ENCODE data around the gene KIAA0825. TPM values are rescaled to one million over a fixed set of nuclear protein-coding genes. Genes with fewer than 3 reads are reported as not detected.

Gene KIAA0825
- total RNA-seq, 3 donors from 2014 or later (not counting 1 experiment from before 2014, with no cell fraction given) = 2.4 to 5.0 (median 4.8) TPM

GRCh38 chr5:94499806-94500205 is 118.6 kb downstream of the KIAA0825 start:
- Histone ChIP-seq H3K9me3 (ENCODE audit: control insufficient read depth, insufficient read depth, low read length) (no peaks in the 10 kb centered on the region), H3K4me3 (ENCODE audit: low read length) (no peak overlapping the region), H3K36me3 (ENCODE audit: control insufficient read depth, insufficient read depth, low read length) (no peaks in the 10 kb centered on the region), H3K27me3 (ENCODE audit: control insufficient read depth, insufficient read depth, low read length) (no peaks in the 10 kb centered on the region), H3K4me1 (ENCODE audit: control insufficient read depth, insufficient read depth, low read length) (no peaks in the 10 kb centered on the region), H3K27ac (ENCODE audit: low read length) (no peak overlapping the region)
- TF ChIP-seq, protein P1, sequence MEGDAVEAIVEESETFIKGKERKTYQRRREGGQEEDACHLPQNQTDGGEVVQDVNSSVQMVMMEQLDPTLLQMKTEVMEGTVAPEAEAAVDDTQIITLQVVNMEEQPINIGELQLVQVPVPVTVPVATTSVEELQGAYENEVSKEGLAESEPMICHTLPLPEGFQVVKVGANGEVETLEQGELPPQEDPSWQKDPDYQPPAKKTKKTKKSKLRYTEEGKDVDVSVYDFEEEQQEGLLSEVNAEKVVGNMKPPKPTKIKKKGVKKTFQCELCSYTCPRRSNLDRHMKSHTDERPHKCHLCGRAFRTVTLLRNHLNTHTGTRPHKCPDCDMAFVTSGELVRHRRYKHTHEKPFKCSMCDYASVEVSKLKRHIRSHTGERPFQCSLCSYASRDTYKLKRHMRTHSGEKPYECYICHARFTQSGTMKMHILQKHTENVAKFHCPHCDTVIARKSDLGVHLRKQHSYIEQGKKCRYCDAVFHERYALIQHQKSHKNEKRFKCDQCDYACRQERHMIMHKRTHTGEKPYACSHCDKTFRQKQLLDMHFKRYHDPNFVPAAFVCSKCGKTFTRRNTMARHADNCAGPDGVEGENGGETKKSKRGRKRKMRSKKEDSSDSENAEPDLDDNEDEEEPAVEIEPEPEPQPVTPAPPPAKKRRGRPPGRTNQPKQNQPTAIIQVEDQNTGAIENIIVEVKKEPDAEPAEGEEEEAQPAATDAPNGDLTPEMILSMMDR (IDR thresholded peaks at IDR 0.05) = no peak
- WGBS (ENCODE audit: insufficient coverage) = 93% methylated on average over 3 of the region's 3 CpGs
- DNase-seq = no peak
- ATAC-seq = no peak
- intact Hi-C loops (cut with micrococcal nuclease) = no loop called here
- no peaks in the 10 kb centered on the region for H3K27me3 Mint-ChIP-seq (ENCODE audit: low read depth in 2 of 2)
- H3K4me1 Mint-ChIP-seq = no peaks in the 10 kb centered on the region
- no peak overlapping the region for H3K4me3 Mint-ChIP-seq
- H3K9me3 Mint-ChIP-seq = no peaks in the 10 kb centered on the region
- no peaks in the 10 kb centered on the region for H3K36me3 Mint-ChIP-seq
- no peak overlapping the region for H3K27ac Mint-ChIP-seq

DNA sequence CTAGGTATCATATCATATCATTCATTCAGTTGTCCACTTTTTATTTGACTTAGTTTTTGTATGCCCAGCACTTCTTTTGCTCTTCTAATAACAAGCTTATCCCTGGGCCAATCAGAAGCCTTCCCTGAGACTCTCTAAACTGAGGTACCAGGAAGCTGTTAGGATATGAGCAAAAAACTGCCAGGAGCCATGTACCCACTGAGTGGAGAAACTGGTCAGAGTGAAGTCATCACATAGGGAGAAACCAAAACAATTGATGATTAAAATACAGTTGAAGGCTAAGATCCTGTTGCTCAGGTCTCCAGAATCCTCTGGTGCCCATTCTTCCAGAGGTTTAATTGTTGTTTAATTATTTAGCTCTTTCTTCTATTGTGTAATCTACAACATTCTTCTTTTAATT is 120.2 kb downstream of the KIAA0825 start:
- Histone ChIP-seq H3K36me3 (ENCODE audit: control insufficient read depth, insufficient read depth, low read length) (no peaks in the 10 kb centered on the region), H3K9me3 (ENCODE audit: control insufficient read depth, insufficient read depth, low read length) (no peaks in the 10 kb centered on the region), H3K4me3 (ENCODE audit: low read length) (no peak overlapping the region), H3K4me1 (ENCODE audit: control insufficient read depth, insufficient read depth, low read length) (no peaks in the 10 kb centered on the region), H3K27me3 (ENCODE audit: control insufficient read depth, insufficient read depth, low read length) (no peaks in the 10 kb centered on the region), H3K27ac (ENCODE audit: low read length) (no peak overlapping the region)
- Mint-ChIP-seq H3K9me3 (no peaks in the 10 kb centered on the region), H3K4me1 (no peaks in the 10 kb centered on the region), H3K27me3 (ENCODE audit: low read depth in 2 of 2) (no peaks in the 10 kb centered on the region), H3K4me3 (no peak overlapping the region), H3K36me3 (no peaks in the 10 kb centered on the region), H3K27ac (no peak overlapping the region)
- intact Hi-C loops (cut with micrococcal nuclease) = no loop called here
- ATAC-seq (no peak), DNase-seq (no peak)
- TF ChIP-seq, protein P1 (IDR thresholded peaks at IDR 0.05) = no peak

DNA sequence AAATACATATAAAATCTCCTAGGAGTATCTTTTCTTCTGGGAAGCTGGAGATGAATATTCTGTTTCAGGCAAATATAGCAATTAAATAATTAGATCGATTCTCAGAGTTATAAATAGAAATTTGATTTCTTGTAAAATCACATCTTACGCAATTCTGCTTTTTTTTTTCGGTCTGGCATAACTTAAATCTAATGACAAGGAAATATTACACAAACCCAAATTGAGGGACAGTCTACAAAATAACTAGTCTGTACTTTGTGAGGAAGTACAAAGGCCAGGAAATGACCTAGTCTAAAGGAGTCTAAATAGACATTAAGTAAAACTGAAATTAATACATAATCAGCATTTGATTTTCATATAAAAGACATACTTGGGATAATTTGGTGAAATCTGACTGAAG is 133.3 kb downstream of the KIAA0825 start:
- Mint-ChIP-seq H3K9me3 (no peaks in the 10 kb centered on the region), H3K4me3 (no peak overlapping the region), H3K4me1 (no peaks in the 10 kb centered on the region), H3K27ac (no peak overlapping the region), H3K36me3 (no peaks in the 10 kb centered on the region), H3K27me3 (ENCODE audit: low read depth in 2 of 2) (no peaks in the 10 kb centered on the region)
- DNase-seq (no peak), ATAC-seq (no peak)
- intact Hi-C loops (cut with micrococcal nuclease) = no loop called here
- WGBS (ENCODE audit: insufficient coverage) = 100% methylated on average over 1 of the region's 3 CpGs
- Histone ChIP-seq H3K36me3 (ENCODE audit: control insufficient read depth, insufficient read depth, low read length) (no peaks in the 10 kb centered on the region), H3K27ac (ENCODE audit: low read length) (no peak overlapping the region), H3K9me3 (ENCODE audit: control insufficient read depth, insufficient read depth, low read length) (no peaks in the 10 kb centered on the region), H3K4me3 (ENCODE audit: low read length) (no peak overlapping the region), H3K27me3 (ENCODE audit: control insufficient read depth, insufficient read depth, low read length) (no peaks in the 10 kb centered on the region), H3K4me1 (ENCODE audit: control insufficient read depth, insufficient read depth, low read length) (no peaks in the 10 kb centered on the region)
- TF ChIP-seq, protein P1 (IDR thresholded peaks at IDR 0.05) = no peak

GRCh38 chr5:94481059-94481458 is 137.3 kb downstream of the KIAA0825 start:
- no peaks in the 10 kb centered on the region for H3K4me1 Mint-ChIP-seq
- intact Hi-C loops (cut with micrococcal nuclease) = no loop called here

More at GRCh38 chr5:94481059-94481458, 137.3 kb downstream of the KIAA0825 start:
- no peak for DNase-seq
- Histone ChIP-seq H3K36me3 (ENCODE audit: control insufficient read depth, insufficient read depth, low read length) (no peaks in the 10 kb centered on the region), H3K9me3 (ENCODE audit: control insufficient read depth, insufficient read depth, low read length) (no peaks in the 10 kb centered on the region), H3K27me3 (ENCODE audit: control insufficient read depth, insufficient read depth, low read length) (no peaks in the 10 kb centered on the region), H3K27ac (ENCODE audit: low read length) (no peak overlapping the region), H3K4me1 (ENCODE audit: control insufficient read depth, insufficient read depth, low read length) (no peaks in the 10 kb centered on the region), H3K4me3 (ENCODE audit: low read length) (no peak overlapping the region)
- Mint-ChIP-seq H3K4me3 (no peak overlapping the region), H3K9me3 (no peaks in the 10 kb centered on the region), H3K36me3 (no peaks in the 10 kb centered on the region), H3K27me3 (ENCODE audit: low read depth in 2 of 2) (no peaks in the 10 kb centered on the region), H3K27ac (no peak overlapping the region)
- no peak for ATAC-seq
- 82% methylated on average over 2 of the region's 2 CpGs for WGBS (ENCODE audit: insufficient coverage)
- TF ChIP-seq, protein P1 (IDR thresholded peaks at IDR 0.05) = no peak

Data from natural killer cell (primary cell).